Activated CD4-positive, alpha-beta T cell treated with anti-CD3 and anti-CD28 coated beads for 4 hours (primary cell): ENCODE measurements around the gene TMEM271.

ENCODE experiments used
- DNase-seq, 2 donors: peaks; one replicate each; pipeline ENCODE4 v3.0.0-alpha.2; 2020

The TMEM271 gene

GRCh38 chr4:532588-533317 is 43.3 kb downstream of the TMEM271 start:
- no peak for DNase-seq

- DNase-seq = no peak
Observed at GRCh38 chr4:531721-532565, 44.2 kb downstream of the TMEM271 start.

GRCh38 chr4:531076-531475 is 45.0 kb downstream of the TMEM271 start:
- no peak for DNase-seq

- no peak for DNase-seq
Observed at GRCh38 chr4:530017-530781, 45.9 kb downstream of the TMEM271 start.

GRCh38 chr4:529563-529962 is 46.5 kb downstream of the TMEM271 start:
- no peak for DNase-seq

GRCh38 chr4:528835-529234 is 47.3 kb downstream of the TMEM271 start:
- no peak for DNase-seq

- no peak for DNase-seq
Observed at GRCh38 chr4:528296-528695, 47.8 kb downstream of the TMEM271 start.

- DNase-seq = no peak
Observed at GRCh38 chr4:526971-527460, 49.1 kb downstream of the TMEM271 start.

- no peak for DNase-seq
Observed at GRCh38 chr4:526189-526909, 49.7 kb downstream of the TMEM271 start.

- no peak for DNase-seq
Observed at GRCh38 chr4:525660-526059, 50.4 kb downstream of the TMEM271 start.

GRCh38 chr4:524196-524595 is 51.9 kb downstream of the TMEM271 start:
- DNase-seq = no peak
